Endodermal cell (in vitro differentiated cells): Measurements from ENCODE around the gene CLHC1. TPM values are rescaled to one million over a fixed set of nuclear protein-coding genes. Genes with fewer than 3 reads are reported as not detected.
"Not testable (repeated sequence)": the region's sequence is repeated elsewhere in the genome, so short reads cannot be mapped to it uniquely, and the experiment has no call there.

Source experiments
- DNase-seq: peaks from one replicate; pipeline ENCODE4 v3.0.0-alpha.2; 2017
- H3K27ac ChIP-seq: 2 replicates; pipeline ENCODE4 v1.5.1; 2013; ENCODE audit warnings: mild to moderate bottlenecking, low read depth, low read length, moderate library complexity
- H3K27me3 ChIP-seq: 2 replicates; pipeline ENCODE4 v1.6.1; 2013; ENCODE audit warnings: mild to moderate bottlenecking, low read length, moderate library complexity; ENCODE audit not compliant: insufficient read depth, control insufficient read depth, poor library complexity, severe bottlenecking
- H3K36me3 ChIP-seq: 2 replicates; pipeline ENCODE4 v1.7.0; 2013; ENCODE audit warnings: mild to moderate bottlenecking, low read length, moderate library complexity; ENCODE audit not compliant: control insufficient read depth, insufficient read depth
- H3K4me1 ChIP-seq: one replicate; pipeline ENCODE4 v1.7.0; 2013; ENCODE audit warnings: low read length; ENCODE audit not compliant: control insufficient read depth, insufficient read depth
- H3K4me3 ChIP-seq: 2 replicates; pipeline ENCODE4 v1.5.1; 2013; ENCODE audit warnings: mild to moderate bottlenecking, low read length, moderate library complexity
- H3K9ac ChIP-seq: 2 replicates; pipeline ENCODE4 v1.6.1; 2013; ENCODE audit warnings: mild to moderate bottlenecking, low read length, moderate library complexity; ENCODE audit not compliant: poor library complexity, severe bottlenecking; ENCODE audit errors: extremely low read depth
- H3K9me3 ChIP-seq: 2 replicates; pipeline ENCODE4 v1.6.1; 2013; ENCODE audit warnings: mild to moderate bottlenecking, low read length, moderate library complexity; ENCODE audit not compliant: control insufficient read depth
- H3K27ac Mint-ChIP-seq: 2 replicates; pipeline ENCODE4 v1.8.0; 2020; ENCODE audit warnings: mixed read lengths
- H3K27me3 Mint-ChIP-seq: 2 replicates; pipeline ENCODE4 v1.8.0; 2021; ENCODE audit warnings: mild to moderate bottlenecking, mixed read lengths; ENCODE audit not compliant: insufficient read depth
- H3K36me3 Mint-ChIP-seq: 2 replicates; pipeline ENCODE4 v1.8.0; 2020; ENCODE audit warnings: low read depth, mixed read lengths
- H3K4me1 Mint-ChIP-seq: 2 replicates; pipeline ENCODE4 v1.8.0; 2020; ENCODE audit warnings: mixed read lengths
- H3K4me3 Mint-ChIP-seq: 2 replicates; pipeline ENCODE4 v1.8.0; 2020; ENCODE audit warnings: mild to moderate bottlenecking, moderate library complexity, mixed read lengths
- H3K9me3 Mint-ChIP-seq: 2 replicates; pipeline ENCODE4 v1.8.0; 2020; ENCODE audit warnings: mild to moderate bottlenecking, mixed read lengths
- WGBS, 2 experiments: methylation state at CpG; one replicate each; pipeline versions ENCODE4 v1.1.5 to v1.1.7; 2013; ENCODE audit warnings: missing lambda C conversion rate in 2 of 2, mixed read lengths in 1 of 2; ENCODE audit not compliant: insufficient coverage in 1 of 2, insufficient read length in 1 of 2; 5-methylcytosine and 5-hydroxymethylcytosine counted together
- total RNA-seq, 2 donors: library from RNA; stranded (reverse); fragmentation: NEBNext Ultra II Directional in 1 of 2; extraction: Animal tissue kit (Norgen Biotek cat#: 25700) in 1 of 2; gene quantifications; 2 replicates in 1 of 2; 3 replicates in 1 of 2; pipeline ENCODE4 v1.2.1, GENCODE V29; 2021
- TF ChIP-seq, protein P1 (sequence below): fragments of 200-600 bp; sonication (generic); conservative IDR thresholded peaks from 2 replicates; pipeline ENCODE4 v1.5.0; 2021; ENCODE audit warnings: antibody characterized with exemption, mild to moderate bottlenecking

The CLHC1 gene
- total RNA-seq, 2 donors from 2014 or later, result 15.4 to 17.9 TPM

DNA sequence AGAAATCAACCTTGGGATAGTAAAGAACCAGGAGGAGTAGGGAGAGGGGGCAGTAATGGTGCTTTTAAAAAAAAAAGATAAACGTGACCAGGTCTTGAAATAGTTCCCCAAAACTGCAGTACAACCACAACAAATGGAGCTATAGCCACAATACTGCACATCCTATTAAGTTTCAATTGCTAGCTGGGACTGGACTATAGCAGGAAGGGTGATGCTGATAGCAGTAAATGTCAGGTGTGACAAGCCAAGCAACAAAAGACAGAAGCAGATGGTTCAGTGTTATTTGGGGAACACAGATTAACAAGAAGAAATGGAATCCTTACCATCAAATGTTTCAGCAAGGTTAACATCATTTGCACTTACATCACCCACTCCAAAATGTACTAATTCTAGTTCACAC, 10.5 kb upstream of the CLHC1 start:
- H3K27me3 ChIP-seq, result no peaks in the 10 kb centered on the region
- H3K27ac ChIP-seq, result no peak overlapping the region
- no peaks in the 10 kb centered on the region for H3K27me3 Mint-ChIP-seq
- H3K9me3 ChIP-seq, result no peaks in the 10 kb centered on the region
- H3K36me3 Mint-ChIP-seq, result peaks cover 25% of the 10 kb centered on the region
- no peak overlapping the region for H3K4me3 Mint-ChIP-seq
- 80% methylated on average over 1 of the region's 1 CpG; no CpG with 5 or more reads in 1 of the 2 experiments for WGBS, 2 experiments
- H3K4me3 ChIP-seq, result no peak overlapping the region
- peaks cover 16% of the 10 kb centered on the region for H3K4me1 Mint-ChIP-seq
- no peak for DNase-seq
- H3K27ac Mint-ChIP-seq, result no peak overlapping the region
- H3K36me3 ChIP-seq, result peaks cover 46% of the 10 kb centered on the region
- H3K4me1 ChIP-seq, result no peaks in the 10 kb centered on the region
- H3K9ac ChIP-seq, result no peak overlapping the region
- H3K9me3 Mint-ChIP-seq, result no peaks in the 10 kb centered on the region
- TF ChIP-seq, protein P1, sequence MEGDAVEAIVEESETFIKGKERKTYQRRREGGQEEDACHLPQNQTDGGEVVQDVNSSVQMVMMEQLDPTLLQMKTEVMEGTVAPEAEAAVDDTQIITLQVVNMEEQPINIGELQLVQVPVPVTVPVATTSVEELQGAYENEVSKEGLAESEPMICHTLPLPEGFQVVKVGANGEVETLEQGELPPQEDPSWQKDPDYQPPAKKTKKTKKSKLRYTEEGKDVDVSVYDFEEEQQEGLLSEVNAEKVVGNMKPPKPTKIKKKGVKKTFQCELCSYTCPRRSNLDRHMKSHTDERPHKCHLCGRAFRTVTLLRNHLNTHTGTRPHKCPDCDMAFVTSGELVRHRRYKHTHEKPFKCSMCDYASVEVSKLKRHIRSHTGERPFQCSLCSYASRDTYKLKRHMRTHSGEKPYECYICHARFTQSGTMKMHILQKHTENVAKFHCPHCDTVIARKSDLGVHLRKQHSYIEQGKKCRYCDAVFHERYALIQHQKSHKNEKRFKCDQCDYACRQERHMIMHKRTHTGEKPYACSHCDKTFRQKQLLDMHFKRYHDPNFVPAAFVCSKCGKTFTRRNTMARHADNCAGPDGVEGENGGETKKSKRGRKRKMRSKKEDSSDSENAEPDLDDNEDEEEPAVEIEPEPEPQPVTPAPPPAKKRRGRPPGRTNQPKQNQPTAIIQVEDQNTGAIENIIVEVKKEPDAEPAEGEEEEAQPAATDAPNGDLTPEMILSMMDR, result no peak

DNA sequence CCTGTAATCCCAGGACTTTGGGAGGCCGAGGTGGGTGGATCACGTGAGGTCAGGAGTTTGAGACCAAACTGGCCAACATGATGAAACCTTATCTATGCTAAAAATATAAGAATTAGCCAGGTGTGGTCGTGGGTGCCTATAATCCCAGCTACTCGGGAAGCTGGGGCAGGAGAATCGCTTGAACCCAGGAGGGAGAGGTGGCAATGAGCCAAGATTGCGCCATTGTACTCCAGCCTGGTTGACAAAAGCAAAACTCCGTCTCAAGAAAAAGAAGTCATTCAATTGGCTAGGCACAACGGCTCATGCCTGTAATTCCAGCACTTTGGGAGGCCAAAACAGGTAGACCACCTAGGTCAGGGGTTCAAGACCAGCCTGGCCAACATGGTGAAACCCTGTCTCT, 9.5 kb upstream of the CLHC1 start:
- not testable (repeated sequence) for H3K4me1 ChIP-seq, DNase-seq, H3K27ac Mint-ChIP-seq, H3K9me3 Mint-ChIP-seq, H3K9ac ChIP-seq, H3K27ac ChIP-seq, H3K27me3 ChIP-seq, H3K4me1 Mint-ChIP-seq, H3K27me3 Mint-ChIP-seq, H3K4me3 Mint-ChIP-seq, H3K9me3 ChIP-seq, H3K4me3 ChIP-seq
- peaks cover 50% of the 10 kb centered on the region for H3K36me3 ChIP-seq
- peaks cover 27% of the 10 kb centered on the region for H3K36me3 Mint-ChIP-seq
- 95% methylated on average over 8 of the region's 8 CpGs for WGBS, 2 experiments

DNA sequence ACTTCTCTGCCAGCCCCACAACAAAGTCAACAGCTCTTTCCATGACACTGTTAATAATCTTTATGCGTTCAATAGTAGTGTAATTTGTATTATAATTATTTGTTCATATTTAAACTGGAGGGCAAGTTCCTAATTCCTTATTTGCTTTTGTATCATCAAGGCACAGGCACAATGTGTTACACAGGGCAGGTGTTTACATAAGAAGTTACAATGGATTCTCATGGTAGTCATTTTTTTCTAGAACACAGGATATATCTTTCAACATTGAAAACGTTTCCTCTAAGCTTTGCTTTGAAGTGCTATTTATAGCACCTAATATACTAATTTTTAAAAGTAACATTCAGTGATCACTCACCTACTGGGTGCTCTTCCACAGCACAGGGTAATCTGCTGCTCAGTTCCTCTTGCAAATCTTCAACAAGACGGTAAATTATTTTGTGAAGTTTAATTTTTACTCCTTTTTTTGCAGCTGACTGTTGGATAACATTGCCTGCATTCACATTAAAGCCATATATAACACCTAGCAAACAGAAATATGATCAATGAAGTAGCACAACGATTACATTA, 7.6 kb upstream of the CLHC1 start:
- Histone ChIP-seq H3K36me3 (peaks cover 57% of the 10 kb centered on the region), H3K27ac (no peak overlapping the region), H3K9ac (no peak overlapping the region), H3K9me3 (no peaks in the 10 kb centered on the region), H3K4me1 (no peaks in the 10 kb centered on the region), H3K27me3 (no peaks in the 10 kb centered on the region), H3K4me3 (no peak overlapping the region)
- 87% methylated on average over 3 of the region's 4 CpGs; no CpG with 5 or more reads in 1 of the 2 experiments for WGBS, 2 experiments
- TF ChIP-seq, protein P1, result no peak
- H3K4me3 Mint-ChIP-seq, result no peak overlapping the region
- H3K4me1 Mint-ChIP-seq, result peaks cover 10% of the 10 kb centered on the region
- DNase-seq, result no peak
- no peaks in the 10 kb centered on the region for H3K27me3 Mint-ChIP-seq
- H3K27ac Mint-ChIP-seq, result no peak overlapping the region
- no peaks in the 10 kb centered on the region for H3K9me3 Mint-ChIP-seq
- H3K36me3 Mint-ChIP-seq, result peaks cover 44% of the 10 kb centered on the region
